HG03378 (cell line): ENCODE measurements around the gene CD63.

Source experiments
- ATAC-seq: cut with Tn5 transposase; IDR thresholded peaks from one replicate; pipeline ENCODE4 v1.9.1; 2021; ENCODE audit warnings: mild to moderate bottlenecking, moderate library complexity; ENCODE audit not compliant: unreplicated experiment

CD63 gene

GRCh38 chr12:55741931-55742680, 13.3 kb upstream of the CD63 start:
- no peak for ATAC-seq

DNA sequence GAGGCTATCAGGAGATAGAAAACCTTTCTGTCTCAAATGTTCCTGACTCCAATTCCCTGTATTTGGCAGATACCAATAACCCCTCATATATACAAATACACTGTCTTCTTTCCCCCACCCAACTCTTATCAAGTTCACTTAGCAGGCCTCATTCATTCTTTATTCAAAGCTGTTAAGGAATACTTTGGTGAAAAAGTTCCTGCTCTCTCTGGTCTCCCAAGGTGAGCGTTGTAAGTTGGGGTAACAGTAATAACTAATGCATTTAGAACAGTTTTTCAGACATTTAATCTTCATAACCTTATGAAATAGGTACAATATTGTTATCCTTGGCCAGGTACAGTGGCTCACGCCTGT, 10.2 kb upstream of the CD63 start:
- no peak for ATAC-seq

DNA sequence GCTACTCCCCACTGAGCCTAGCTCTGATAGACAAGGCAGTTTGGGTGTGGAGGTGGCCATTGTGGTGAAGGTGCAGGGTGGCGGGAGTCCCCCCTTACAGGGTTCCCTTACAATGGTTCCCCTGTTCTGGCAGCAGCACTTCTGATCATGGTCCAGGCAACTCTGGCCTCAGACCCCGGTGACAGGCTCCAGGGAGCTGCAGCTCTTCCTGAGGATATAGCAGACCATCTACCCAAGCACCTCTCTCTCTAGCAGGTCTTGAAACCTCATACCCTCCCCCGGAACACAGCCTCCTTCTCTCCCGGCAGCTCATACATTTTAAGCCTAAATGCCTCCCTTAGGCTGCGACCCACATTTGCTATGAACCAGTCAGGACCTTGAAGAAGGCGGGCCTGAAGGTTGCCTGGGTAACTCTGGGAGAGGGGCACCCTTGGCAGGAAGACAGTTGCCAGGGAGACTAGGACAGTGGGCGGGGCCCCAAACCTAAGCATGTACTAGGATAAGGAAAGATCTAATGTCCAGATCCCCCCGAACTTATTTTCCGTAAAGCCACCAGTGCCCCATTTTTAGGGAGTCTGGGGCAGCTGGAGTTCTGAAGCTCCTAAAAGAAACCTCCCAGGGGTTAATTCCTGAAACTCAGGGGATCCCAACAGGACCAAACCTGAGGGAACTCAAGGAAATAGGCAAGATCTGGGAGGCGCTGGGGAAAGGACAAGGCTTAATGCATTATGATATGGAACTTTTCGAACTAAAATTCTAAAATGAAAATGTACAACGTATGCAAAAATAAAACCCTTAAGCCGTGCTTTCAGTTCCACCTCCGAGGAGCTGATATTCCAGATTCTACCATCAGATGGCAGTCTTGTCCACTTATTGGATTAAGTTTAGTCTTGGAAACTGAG, 9.6 kb upstream of the CD63 start:
- ATAC-seq = peak; percentile 78

- no peak for ATAC-seq
Observed at GRCh38 chr12:55737581-55738122, 8.8 kb upstream of the CD63 start.

DNA sequence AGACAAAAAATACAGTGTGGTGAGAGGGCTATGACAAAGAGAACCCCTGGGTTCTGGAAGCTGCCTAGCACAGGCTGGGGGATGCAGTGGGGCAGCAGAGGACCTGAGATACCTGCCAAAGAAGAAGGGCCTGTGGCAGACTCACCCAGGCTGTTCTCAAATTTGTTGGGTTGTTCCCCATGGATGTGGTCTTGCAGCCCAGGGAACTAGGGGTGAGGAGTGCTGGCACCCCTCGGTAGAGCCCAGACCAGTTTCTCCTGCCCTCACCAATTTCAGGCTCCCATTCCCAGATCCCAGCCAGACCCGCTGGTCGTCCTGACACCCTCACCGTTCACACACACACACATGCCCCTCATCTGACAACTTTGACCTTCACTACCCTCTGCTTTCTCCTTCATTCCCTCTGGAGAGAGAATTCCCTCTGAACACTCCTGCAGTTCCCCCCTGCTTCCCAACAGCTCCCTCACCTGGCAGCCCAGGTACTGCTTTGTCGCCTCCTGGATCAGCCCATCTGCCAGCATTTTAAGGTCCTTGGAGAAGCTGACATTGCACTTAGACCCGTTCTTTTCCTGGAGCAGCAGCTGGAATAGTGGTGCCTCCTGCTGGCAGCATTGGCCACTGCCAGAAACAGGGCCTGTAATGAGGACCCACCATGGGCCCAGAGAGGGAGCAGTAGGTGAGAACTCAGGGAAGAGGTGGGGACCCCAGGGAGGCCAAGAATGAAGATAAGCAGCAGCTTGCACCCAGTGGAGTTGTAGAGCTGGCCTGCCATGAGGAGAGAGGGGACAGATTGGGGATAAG, 8.2 kb upstream of the CD63 start:
- ATAC-seq = no peak

GRCh38 chr12:55736076-55736475, 7.3 kb upstream of the CD63 start:
- ATAC-seq = no peak

DNA sequence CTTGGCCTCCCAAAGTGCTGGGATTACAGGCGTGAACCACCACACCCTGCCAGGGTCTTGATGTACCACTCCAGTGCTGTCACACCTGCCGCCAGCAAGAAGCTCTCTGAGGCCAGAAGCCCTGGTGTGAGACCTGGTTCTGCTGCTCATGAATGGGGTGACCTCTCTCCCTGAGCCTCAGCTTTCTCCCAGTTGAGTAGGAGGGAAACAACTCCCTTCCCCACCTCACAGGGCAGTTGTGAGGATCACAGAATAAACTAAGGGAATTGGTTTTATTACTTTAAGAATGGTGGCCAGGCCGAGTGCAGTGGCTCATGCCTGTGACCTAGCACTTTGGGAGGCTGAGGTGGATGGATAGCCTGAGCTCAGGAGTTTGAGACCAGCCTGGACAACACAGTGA, 5.8 kb upstream of the CD63 start:
- no peak for ATAC-seq

DNA sequence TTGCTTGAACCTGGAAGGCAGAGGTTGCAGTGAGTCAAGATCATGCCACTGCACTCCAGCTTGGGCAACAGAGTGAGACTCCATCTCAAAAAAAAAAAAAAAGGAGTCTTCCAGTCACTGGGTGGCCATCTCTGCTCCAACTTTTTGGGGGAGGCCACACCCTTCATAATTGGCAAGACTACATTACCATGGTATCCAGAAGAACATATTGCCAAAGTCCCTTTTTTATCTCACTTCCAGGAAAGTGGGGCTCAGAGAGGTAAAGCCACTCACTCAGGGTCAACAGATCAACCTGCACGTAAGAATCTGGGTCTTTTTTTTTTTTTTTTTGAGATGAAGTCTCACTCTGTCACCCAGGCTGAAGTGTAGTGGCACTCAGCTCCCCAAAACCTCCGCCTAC, 5.0 kb upstream of the CD63 start:
- no peak for ATAC-seq

- ATAC-seq = no peak
Observed at GRCh38 chr12:55733021-55733555, 4.3 kb upstream of the CD63 start.

DNA sequence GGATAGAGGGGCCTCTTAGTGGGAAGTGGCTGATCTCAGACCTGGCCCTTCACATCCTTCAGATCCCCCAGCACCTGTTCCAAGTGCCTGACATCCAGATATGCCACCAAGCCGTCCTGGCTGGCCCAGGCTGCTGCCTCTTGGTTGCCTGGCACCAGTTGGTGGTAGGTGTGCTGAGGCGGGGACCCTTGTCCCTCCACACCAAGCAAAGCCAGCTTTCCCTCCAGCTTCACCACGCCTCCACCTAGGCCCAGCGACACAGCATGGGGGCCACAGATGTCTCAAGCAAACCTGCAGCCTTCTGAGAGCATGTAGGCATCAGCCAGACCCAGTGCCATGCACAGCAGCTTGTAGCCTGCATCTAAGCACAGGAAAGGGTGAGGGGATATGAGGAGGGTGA, 3.5 kb upstream of the CD63 start:
- ATAC-seq = no peak

- peak; percentile 42 for ATAC-seq
Observed at GRCh38 chr12:55729819-55730818, 1.3 kb upstream of the CD63 start.

- peak; percentile 12 for ATAC-seq
Observed at GRCh38 chr12:55728186-55728938, 447 bp downstream of the CD63 start.

DNA sequence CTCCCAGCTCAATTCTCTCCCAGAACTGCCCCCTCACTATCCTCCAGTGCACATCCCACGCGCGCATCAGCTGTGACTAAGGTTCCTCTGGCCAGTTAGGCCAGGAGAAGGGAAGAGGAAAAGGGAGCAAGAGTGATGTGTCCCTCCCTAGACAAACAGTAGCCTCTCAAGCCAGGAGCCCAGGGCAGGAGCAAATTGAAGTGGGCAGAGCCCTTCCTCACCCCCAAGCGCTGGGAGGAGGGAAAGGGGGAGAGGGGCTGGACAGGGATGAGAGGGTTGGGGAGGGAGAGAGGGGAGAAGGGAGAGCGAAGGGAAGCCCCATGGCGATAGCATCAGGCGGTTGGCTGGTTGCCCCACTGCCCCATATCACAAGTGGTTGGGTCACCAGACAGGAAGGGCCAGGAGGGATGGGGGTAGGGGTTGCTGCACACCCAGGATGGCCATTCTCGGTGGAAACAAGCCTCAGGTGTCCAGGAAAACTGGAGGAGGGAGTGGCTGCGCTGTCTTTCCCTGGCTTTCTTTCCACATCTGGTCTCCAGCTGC, 1.1 kb downstream of the CD63 start:
- no peak for ATAC-seq

DNA sequence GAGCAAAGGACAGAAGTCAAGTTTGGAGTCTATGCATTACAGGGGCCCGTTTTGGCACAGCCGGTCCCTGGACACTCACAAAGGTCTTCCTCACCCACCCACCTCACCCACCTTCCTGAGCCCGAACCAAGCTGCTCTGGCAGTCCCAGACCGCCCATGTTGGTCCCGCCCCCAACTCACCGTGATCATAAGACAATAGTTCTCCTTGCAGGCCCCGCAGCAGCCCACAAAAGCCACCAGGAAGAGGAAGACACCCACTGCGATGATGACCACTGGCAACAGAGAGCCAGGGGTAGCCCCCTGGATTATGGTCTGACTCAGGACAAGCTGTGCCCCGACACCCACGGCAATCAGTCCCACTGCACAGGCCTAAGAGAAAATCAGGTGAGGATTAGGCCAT, 1.8 kb downstream of the CD63 start:
- ATAC-seq = no peak

DNA sequence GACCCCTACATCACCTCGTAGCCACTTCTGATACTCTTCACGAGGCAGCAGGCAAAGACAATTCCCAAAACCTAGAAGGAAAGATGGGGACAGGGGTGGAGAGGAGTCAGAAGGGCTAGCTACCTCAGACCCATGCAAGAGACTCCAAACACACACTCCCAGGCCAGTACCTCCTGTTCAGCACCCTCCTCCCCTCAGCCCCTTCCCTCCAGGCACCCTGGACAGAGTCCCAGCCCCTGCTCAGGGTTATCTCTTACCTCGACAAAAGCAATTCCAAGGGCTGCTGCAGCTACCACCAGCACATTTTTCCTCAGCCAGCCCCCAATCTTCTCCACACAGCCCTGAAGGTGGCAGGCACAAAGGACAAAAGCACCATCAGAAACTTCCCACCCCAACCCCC, 3.3 kb downstream of the CD63 start:
- ATAC-seq = no peak

- no peak for ATAC-seq
Observed at GRCh38 chr12:55724940-55725309, 3.9 kb downstream of the CD63 start.

- no peak for ATAC-seq
Observed at GRCh38 chr12:55724226-55724939, 4.4 kb downstream of the CD63 start.
